GM23338 (cell line): Measurements from ENCODE around the gene GRIA1.

Experiments used
- CTCF ChIP-seq, 2 experiments: fragments of 200-600 bp in 1 of 2; sonication (generic) in 1 of 2; conservative IDR thresholded peaks; 2 replicates each; pipeline versions ENCODE4 v1.5.1 to v1.6.1; 2016 to 2017; ENCODE audit warnings: antibody characterized with exemption in 2 of 2, low read depth in 2 of 2, mild to moderate bottlenecking in 2 of 2, moderate library complexity in 1 of 2
- TF ChIP-seq, protein P1 (sequence below): IDR thresholded peaks from one replicate; pipeline ENCODE4 v1.6.1; 2018; ENCODE audit warnings: antibody characterized with exemption; ENCODE audit not compliant: unreplicated experiment

DNA sequence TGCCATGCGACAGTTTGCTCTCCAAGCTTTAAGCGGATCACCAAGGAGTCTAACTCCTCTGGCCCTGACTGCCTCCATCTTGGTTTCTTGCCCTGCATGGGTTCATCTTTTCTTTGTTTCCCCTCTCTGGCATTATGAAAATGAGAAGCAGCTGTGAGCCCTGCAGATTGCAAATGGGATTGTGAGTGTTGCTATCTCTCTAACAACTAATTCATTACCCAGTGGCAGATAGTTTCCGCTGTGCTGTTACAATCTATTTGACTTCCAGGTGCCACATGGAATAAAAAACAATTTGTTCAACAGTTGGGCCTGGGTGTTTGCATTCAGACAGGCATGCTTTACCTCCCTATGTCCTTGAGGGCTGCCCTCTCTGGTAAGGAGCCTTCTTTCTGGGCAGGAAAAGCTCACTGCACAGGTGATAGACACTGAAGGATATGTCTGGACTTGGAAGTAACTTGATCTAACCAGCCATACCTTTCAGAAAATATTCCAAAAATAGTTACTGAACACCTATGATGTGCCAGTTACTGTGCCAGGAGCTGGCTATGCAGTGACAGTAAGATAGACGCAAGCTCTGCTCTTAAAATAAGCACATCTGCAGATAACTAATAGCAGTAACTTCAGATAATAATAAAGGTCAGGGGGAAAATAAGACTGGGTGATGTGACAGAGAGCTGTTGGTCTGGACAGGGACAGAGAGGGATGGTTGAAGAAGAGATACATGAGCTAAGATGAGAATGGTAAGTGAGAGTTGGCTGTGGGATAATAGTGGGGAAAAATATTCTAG is 40.1 kb downstream of the GRIA1 start:
- TF ChIP-seq, protein P1, sequence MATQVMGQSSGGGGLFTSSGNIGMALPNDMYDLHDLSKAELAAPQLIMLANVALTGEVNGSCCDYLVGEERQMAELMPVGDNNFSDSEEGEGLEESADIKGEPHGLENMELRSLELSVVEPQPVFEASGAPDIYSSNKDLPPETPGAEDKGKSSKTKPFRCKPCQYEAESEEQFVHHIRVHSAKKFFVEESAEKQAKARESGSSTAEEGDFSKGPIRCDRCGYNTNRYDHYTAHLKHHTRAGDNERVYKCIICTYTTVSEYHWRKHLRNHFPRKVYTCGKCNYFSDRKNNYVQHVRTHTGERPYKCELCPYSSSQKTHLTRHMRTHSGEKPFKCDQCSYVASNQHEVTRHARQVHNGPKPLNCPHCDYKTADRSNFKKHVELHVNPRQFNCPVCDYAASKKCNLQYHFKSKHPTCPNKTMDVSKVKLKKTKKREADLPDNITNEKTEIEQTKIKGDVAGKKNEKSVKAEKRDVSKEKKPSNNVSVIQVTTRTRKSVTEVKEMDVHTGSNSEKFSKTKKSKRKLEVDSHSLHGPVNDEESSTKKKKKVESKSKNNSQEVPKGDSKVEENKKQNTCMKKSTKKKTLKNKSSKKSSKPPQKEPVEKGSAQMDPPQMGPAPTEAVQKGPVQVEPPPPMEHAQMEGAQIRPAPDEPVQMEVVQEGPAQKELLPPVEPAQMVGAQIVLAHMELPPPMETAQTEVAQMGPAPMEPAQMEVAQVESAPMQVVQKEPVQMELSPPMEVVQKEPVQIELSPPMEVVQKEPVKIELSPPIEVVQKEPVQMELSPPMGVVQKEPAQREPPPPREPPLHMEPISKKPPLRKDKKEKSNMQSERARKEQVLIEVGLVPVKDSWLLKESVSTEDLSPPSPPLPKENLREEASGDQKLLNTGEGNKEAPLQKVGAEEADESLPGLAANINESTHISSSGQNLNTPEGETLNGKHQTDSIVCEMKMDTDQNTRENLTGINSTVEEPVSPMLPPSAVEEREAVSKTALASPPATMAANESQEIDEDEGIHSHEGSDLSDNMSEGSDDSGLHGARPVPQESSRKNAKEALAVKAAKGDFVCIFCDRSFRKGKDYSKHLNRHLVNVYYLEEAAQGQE, result no peak
- no peak for TF ChIP-seq CTCF (conservative IDR thresholded peaks at IDR 0.05; ENCODE audit: low read depth in 2 of 2)
